Right kidney (tissue), 9 donors: ENCODE results near the gene FAHD2A.
"Not testable (repeated sequence)": the region's sequence is repeated elsewhere in the genome, so short reads cannot be mapped to it uniquely, and the experiment has no call there.

Source experiments
- DNase-seq: peaks from one replicate; pipeline ENCODE4 v3.0.0-alpha.2; 2016
- long read RNA-seq, 8 donors: transcript quantifications; one replicate each; lab custom pipeline, GENCODE V29; 2026

Gene FAHD2A, protein sequence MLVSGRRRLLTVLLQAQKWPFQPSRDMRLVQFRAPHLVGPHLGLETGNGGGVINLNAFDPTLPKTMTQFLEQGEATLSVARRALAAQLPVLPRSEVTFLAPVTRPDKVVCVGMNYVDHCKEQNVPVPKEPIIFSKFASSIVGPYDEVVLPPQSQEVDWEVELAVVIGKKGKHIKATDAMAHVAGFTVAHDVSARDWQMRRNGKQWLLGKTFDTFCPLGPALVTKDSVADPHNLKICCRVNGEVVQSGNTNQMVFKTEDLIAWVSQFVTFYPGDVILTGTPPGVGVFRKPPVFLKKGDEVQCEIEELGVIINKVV
- long read RNA-seq, donor 1, full-length matches to known transcripts, result 6 of 6 reads
- long read RNA-seq, donor 1, partial matches to known transcripts, result 0 of 6 reads
- long read RNA-seq, donor 1, other reads (novel, unspliced or antisense), result 0 of 6 reads
- long read RNA-seq, donor 2, full-length matches to known transcripts, result 7 of 7 reads
- long read RNA-seq, donor 2, partial matches to known transcripts, result 0 of 7 reads
- long read RNA-seq, donor 2, other reads (novel, unspliced or antisense), result 0 of 7 reads
- long read RNA-seq, donor 3, full-length matches to known transcripts, result 6 of 6 reads
- long read RNA-seq, donor 3, partial matches to known transcripts, result 0 of 6 reads
- long read RNA-seq, donor 3, other reads (novel, unspliced or antisense), result 0 of 6 reads
- long read RNA-seq, donor 4, full-length matches to known transcripts, result 6 of 6 reads
- long read RNA-seq, donor 4, partial matches to known transcripts, result 0 of 6 reads
- long read RNA-seq, donor 4, other reads (novel, unspliced or antisense), result 0 of 6 reads
- long read RNA-seq, donor 5, full-length matches to known transcripts, result 14 of 14 reads
- long read RNA-seq, donor 5, partial matches to known transcripts, result 0 of 14 reads
- long read RNA-seq, donor 5, other reads (novel, unspliced or antisense), result 0 of 14 reads
- long read RNA-seq, donor 6, full-length matches to known transcripts, result 10 of 10 reads
- long read RNA-seq, donor 6, partial matches to known transcripts, result 0 of 10 reads
- long read RNA-seq, donor 6, other reads (novel, unspliced or antisense), result 0 of 10 reads
- long read RNA-seq, donor 7, full-length matches to known transcripts, result 10 of 10 reads
- long read RNA-seq, donor 7, partial matches to known transcripts, result 0 of 10 reads
- long read RNA-seq, donor 7, other reads (novel, unspliced or antisense), result 0 of 10 reads
- long read RNA-seq, donor 8, full-length matches to known transcripts, result 8 of 8 reads
- long read RNA-seq, donor 8, partial matches to known transcripts, result 0 of 8 reads
- long read RNA-seq, donor 8, other reads (novel, unspliced or antisense), result 0 of 8 reads

- DNase-seq, result peak; percentile 95
These were observed at the start of gene FAHD2A for GRCh38 chr2:95402370-95403203. Gene FAHD2A (plus strand): TSS chr2:95402708. CDS start chr2:95405559, 2,851 bp downstream.

DNA sequence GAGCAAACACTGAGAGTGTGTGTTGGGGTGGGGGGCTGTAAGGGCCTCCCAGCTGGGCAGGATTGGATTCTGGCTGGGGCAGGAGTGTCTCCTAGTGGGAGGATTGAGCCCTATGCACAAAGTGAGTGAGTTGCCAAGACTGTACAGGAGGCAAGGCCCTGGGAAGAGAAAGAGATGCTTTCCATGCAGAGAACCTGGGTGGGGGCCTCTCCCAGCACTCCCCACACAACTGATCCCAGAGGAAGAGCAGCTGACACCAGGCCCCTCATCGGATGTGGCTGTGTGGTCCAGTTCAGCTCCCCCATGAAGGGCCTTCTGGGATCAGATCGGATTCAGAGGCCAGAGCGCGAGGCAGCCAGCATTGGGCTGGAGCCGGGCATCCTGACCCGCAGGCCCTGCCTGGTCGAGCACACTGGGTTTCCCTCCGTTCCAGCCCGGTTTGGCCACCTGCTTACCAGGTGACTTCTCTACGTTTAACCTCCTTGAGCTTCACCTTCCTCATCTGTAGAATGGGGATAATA, 49.4 kb upstream of the FAHD2A start:
- DNase-seq, result no peak

- DNase-seq, result no peak
These were observed 48.7 kb upstream of the FAHD2A start for GRCh38 chr2:95353613-95354468.

DNA sequence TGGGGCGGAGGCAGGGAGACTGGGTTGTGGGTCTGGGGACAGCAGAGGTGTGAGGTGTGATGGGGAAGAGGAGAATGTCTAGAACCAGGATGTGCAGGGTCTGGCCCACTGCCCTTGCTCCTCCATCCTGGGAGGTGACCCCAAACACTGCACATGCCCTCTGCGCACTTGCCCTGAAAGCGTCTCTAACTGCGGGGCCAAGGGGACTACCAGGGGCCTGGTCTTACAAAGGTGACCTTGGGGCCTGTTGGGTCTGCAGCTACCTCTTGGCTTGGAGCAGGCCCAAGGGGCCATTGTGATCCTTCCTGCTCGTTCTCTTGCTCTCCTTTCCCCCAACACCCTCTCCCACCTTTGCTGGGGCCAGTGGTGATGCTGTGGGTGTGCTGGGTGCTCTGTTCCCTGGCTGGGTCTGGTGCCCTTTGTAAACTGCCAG, 48.0 kb upstream of the FAHD2A start:
- DNase-seq, result no peak

- DNase-seq, result no peak
These were observed 47.6 kb upstream of the FAHD2A start for GRCh38 chr2:95354925-95355324.

GRCh38 chr2:95355486-95355885, 47.0 kb upstream of the FAHD2A start:
- DNase-seq, result not testable (repeated sequence)

DNA sequence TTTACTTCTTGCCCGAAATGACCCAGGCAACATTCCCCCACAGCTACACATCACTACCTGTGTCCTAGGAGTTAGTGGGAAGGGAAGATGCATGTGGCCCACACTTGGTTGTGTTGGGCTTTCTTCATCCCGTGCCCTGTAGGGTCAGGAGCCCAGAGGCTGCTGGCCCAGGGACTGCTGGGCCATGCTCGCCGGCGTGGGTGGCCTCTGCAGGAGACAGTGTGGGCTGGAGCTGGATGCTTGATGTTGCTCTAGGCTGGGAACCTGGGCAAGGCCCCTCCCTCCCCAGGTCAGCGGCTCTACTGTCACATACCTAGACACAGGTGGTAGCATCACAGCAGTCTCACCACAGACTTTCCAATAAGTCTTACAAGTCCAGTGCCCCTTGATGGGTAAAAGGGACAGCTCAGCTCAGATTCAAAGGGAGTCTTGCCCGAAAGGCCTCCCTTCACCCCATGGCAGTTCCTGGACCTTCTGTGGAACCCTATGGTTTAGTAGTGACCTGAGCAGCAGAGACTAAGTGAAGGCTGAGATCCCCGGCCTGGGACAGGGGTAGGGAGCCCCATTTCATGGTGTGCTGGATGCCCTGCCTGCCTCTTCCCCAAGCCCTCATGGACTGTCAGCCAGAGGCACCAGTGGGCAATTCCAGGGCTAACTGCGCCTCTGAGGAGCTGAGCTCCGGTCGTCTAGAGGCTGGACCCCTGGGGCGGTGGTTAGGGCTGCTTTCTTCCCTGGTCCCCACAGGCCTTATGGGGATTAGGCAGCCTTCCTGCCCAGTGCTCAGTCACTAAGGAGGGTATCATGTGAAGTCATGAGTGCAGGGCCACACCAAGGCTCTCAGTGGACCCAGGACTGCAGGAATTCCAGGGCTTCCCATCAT, 45.4 kb upstream of the FAHD2A start:
- no peak for DNase-seq

DNA sequence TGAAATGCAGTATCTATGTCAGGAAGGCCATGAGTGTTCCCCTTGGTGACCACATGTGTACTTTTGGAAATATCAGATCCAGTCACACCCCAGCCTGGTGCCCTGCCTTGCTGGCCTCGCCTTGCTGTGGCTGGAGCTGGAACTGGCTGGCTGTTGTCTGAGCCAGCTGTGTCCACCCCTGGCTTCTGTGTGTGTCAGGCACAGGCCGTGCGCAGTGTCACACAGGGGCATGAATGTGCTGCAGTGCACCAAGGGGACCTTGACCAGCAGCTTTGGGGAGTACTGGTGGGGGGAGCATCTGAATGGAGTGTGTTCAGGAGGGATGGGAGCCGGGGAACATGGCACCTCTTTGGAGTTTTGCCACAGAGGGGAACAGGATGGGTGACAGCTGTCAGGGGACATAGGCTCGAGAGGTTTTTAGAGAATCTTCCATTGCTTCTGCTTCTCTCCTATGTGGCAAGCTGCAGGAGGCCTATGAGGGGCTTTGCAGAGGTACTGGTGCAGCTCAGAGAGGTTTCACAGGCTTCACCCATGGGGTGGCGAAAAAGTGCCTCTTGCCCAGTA, 44.7 kb upstream of the FAHD2A start:
- DNase-seq, result no peak

GRCh38 chr2:95359031-95359430, 43.5 kb upstream of the FAHD2A start:
- no peak for DNase-seq

DNA sequence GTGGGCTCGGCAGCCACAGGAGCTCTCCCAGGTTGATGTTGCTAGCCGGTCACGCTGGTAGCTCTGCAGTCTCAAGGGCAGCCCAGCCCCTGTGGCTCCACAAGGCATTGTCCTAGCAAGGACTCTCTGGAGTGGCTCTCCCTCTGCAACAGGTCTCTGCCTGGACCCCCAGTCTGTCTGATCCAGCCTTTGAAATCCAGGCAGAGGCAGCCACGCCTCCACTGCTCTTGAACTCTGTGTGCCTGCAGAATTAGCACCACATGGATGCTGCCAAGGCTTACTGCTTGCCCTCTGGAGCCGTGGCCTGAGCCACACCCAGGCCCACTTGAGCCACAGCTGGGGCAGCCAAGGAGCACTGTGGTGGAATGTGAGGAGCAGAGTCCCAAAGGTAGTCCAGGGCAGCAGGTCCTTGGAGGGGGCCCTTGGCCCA, 43.0 kb upstream of the FAHD2A start:
- no peak for DNase-seq

DNA sequence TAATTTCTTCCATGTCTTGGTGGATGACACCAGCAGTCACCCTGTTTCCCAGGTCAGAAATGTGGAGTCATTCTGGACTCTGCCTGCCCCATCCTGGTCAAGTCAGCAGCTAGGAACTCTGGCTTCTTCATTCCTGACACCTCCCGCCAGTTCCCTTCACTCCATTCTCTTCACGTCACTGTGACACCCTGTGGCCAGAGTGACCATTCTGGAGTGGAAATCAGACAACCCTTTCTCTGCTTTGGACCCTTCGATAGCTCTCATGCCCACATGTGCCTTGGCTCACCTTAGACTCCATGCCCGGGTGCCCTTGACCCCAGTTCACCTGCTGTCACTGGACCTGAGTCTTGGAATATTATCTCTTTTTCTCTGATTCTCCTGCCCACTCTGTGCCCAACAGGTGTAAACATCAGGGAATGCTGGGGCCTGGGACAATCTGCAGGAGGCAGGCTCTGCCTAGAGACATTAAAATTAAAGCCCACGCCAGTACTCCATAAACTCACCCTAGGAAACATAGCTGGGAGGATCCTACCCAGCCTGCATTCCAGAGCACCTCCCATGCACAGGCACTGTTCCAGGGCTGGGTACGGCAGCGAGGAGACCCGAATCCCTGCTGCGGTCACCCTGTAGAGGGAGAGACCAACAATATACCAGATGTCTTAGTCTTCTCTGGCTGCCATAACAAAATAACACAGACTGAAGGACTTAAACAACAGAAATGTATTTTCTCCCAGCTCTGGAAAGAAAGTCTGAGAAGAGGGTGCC, 41.1 kb upstream of the FAHD2A start:
- no peak for DNase-seq

- DNase-seq, result no peak
These were observed 40.0 kb upstream of the FAHD2A start for GRCh38 chr2:95362486-95362885.

GRCh38 chr2:95366514-95366913, 36.0 kb upstream of the FAHD2A start:
- no peak for DNase-seq

GRCh38 chr2:95372216-95372829, 30.2 kb upstream of the FAHD2A start:
- no peak for DNase-seq

- no peak for DNase-seq
These were observed 29.7 kb upstream of the FAHD2A start for GRCh38 chr2:95372845-95373244.

GRCh38 chr2:95374029-95374428, 28.5 kb upstream of the FAHD2A start:
- no peak for DNase-seq

GRCh38 chr2:95374451-95374920, 28.0 kb upstream of the FAHD2A start:
- no peak for DNase-seq
